Jurkat, Clone E6-1 (cell line): ENCODE results near the gene RAB24.
A peak's percentile ranks its signal among the peaks of the same experiment; 100 is the strongest.
"Not testable (repeated sequence)": the region's sequence is repeated elsewhere in the genome, so short reads cannot be mapped to it uniquely, and the experiment has no call there.

Experiments
- DNase-seq: peaks from one replicate; pipeline ENCODE4 v3.0.0-alpha.2; 2011; ENCODE audit warnings: low read depth, low spot score
- H3K4me3 ChIP-seq: 2 replicates; pipeline ENCODE4 v1.5.1; 2011; ENCODE audit warnings: mild to moderate bottlenecking, low read length, control low read depth, moderate library complexity

Gene RAB24

GRCh38 chr5:177314376-177315342 lies 11.1 kb upstream of the RAB24 start:
- no peak for DNase-seq
- H3K4me3 ChIP-seq = no peak overlapping the region

GRCh38 chr5:177313561-177314259 lies 10.2 kb upstream of the RAB24 start:
- H3K4me3 ChIP-seq = no peak overlapping the region
- no peak for DNase-seq

DNA sequence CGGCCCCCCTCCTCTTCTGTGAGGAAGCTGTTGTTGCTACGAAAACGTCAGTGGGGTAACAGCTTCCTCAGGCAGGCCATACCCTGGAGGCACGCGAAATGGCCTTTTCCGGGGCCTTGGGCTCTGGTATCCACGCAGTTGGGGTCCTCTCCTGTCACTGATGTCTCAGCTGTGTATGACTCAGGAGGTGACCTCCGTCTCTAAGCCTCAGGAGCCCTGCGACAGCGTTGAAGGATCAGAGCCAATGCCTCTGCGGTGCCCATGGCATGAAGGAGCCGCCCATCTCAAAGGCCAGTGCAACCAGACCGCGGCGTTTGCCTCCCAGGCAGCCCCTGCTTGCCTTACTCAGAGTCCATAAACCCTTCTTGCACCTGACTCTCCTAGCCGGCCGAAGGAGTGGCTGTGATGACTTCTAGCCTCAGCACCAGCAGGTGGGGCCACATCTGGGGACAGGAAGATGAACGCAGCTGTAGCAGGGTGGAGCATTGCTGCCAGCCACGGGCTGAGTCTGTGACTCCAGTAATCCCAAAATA lies 9.2 kb upstream of the RAB24 start:
- H3K4me3 ChIP-seq = peak overlapping the region; percentile 82
- peak; percentile 58 for DNase-seq

- DNase-seq = peak; percentile 96
- peak within 1 kb of the TSS; percentile 87 for H3K4me3 ChIP-seq
Observed at GRCh38 chr5:177311723-177312648, 8.5 kb upstream of the RAB24 start, which contains the start of gene MXD3. MXD3 (minus strand) TSS chr5:177311898; CDS start chr5:177311830, 68 bp downstream.

GRCh38 chr5:177311392-177311722 lies 7.8 kb upstream of the RAB24 start:
- DNase-seq = no peak

DNA sequence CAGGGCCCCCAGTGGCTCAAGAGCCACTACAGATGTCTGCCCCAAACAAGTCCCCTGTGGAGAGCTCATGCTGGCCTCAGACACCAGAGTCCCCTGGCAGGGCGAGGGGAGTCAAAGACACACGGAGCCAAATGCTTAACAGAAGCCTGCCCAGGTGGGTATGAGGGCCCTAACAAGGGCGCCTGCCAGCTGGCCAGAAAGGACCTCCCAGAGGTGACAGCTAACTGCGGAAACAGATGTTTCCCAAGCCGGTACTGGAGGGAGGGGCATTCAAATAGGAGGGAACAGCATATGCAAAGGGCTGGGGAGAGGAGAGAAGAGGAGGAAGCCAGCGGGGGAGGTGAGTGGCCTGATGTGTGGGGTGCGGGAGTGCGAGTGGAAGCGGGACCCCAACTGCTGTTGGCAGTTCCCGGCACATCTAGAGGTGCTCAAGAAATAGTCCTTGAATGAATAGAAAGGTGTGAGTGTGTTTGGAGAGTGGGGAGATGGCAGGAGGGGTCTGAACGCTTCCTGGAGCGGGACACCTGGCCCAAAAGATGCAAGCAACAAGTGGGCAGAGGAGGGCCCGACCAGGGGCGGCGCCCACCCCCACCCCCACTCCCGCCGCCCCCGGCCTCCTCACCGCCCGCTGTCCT lies 7.4 kb upstream of the RAB24 start:
- H3K4me3 ChIP-seq = peak overlapping the region; percentile 87
- peak; percentile 76 for DNase-seq

More at GRCh38 chr5:177311392-177311722, 7.8 kb upstream of the RAB24 start:
- H3K4me3 ChIP-seq = peak overlapping the region; percentile 87

GRCh38 chr5:177310332-177310731 lies 6.8 kb upstream of the RAB24 start:
- H3K4me3 ChIP-seq = peak overlapping the region; percentile 87
- no peak for DNase-seq

- H3K4me3 ChIP-seq = no peak overlapping the region
- DNase-seq = peak; percentile 66
Observed at GRCh38 chr5:177309351-177310191, 6.1 kb upstream of the RAB24 start.

- no peak for DNase-seq
- no peak overlapping the region for H3K4me3 ChIP-seq
Observed at GRCh38 chr5:177308740-177309139, 5.2 kb upstream of the RAB24 start.

DNA sequence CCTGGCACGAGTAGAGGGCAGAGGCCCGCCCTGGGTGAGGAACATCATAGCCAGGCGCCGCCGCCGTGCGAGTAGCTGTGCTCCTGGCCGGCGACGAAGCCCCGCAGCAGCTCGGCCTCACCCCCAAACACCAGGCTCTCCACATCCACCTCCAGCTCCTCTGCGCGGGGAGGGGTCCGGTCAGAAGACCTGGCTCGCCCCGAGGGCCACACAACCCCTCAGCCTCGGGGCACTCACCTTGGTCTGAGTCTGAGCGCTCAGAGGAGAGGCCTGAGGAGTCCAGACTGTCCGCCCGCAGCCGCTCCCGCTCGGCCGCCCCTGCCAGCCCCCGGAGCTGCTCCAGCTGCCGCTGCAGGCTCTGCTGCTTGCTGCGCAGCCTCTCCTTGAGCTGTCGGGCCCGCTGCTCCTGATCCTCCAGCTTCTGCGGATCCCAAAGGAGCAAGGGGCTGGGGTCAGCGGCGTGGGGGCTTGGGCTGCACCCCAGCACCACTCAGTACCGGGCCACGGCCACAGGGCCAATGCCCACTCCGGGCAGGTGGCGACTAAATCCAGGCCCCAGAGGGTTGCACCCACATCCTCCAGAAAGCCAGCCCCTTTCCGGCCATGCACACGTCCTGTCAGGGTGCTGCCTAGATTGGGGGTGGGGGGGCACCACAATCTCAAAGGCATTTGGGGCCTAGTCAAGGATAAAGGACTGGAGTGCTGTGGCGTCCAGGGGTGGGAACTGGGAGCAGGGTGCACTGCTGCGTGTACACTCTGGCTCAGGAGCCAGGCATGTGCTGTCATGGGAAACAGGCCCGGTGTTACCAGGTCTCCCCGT lies 4.2 kb upstream of the RAB24 start:
- DNase-seq = no peak
- no peak overlapping the region for H3K4me3 ChIP-seq

- DNase-seq = no peak
- no peak overlapping the region for H3K4me3 ChIP-seq
Observed at GRCh38 chr5:177306674-177307543, 3.4 kb upstream of the RAB24 start.

GRCh38 chr5:177306103-177306640 lies 2.7 kb upstream of the RAB24 start:
- not testable (repeated sequence) for DNase-seq, H3K4me3 ChIP-seq

DNA sequence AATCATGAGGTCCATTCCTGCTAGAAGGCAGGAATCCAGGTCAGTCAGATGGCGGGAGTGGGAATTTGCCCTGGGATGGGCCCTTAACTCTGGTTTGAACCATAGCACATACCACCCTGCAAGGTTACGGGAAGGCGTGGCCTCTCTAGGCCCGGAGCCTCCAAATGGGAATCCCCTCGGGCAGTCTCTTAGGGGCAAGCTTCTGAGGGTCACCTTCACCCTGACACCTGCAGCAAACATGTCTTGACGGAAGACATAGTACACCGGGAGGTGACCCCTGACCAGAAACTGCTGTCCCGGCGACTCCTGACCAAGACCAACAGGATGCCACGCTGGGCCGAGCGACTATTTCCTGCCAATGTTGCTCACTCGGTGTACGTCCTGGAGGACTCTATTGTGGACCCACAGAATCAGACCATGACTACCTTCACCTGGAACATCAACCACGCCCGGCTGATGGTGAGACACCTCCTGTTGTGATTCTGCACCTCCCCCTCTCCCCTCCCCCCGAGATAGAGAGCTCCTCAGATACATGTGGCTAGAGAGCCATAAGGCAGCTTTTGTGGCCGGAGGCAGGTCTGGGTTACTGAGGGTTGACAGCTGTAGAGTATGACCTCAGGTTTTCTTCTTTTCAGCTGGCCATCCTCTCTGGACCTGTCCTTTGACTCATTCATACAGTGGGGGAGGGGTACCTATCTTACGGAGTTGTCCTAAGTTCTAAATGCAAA lies 1.0 kb upstream of the RAB24 start:
- DNase-seq = no peak
- peak overlapping the region; percentile 59 for H3K4me3 ChIP-seq

DNA sequence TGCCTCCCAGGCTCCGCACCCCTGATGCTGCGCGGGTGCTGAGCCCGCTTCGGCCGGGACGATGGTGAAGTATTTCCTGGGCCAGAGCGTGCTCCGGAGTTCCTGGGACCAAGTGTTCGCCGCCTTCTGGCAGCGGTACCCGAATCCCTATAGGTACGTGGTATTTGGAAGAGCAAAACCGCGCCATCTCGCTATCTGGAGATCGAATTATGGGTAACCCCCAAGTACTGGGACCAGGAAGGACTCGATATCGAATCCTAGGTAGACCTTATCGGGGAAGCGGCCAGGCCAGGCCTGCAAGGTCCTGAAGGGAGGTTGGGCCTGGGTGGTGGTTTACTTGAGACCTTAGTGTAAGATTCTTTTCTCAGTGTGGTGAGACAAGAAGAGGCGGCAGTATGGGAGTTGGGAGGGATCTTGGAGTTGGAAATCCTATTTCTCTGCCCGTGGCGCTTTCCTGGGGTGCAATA lies 439 bp upstream of the RAB24 start:
- peak overlapping the region; percentile 59 for H3K4me3 ChIP-seq

More for the DNA sequence above, 439 bp upstream of the RAB24 start:
- no peak for DNase-seq
